K562 (cell line): ENCODE data around the gene RUNDC3A. TPM values are rescaled to one million over a fixed set of nuclear protein-coding genes. Genes with fewer than 3 reads are reported as not detected.
A peak's percentile ranks its signal among the peaks of the same experiment; 100 is the strongest.

Experiments used
- CBFA2T2 ChIP-seq: fragments of 450-650 bp; conservative IDR thresholded peaks from 2 replicates; pipeline ENCODE4 v1.6.1; 2017; ENCODE audit warnings: mild to moderate bottlenecking
- DACH1 ChIP-seq: fragments of 450-650 bp; IDR thresholded peaks from 2 replicates; pipeline ENCODE4 v1.6.1; 2018; ENCODE audit not compliant: partially characterized antibody
- GABPB2 ChIP-seq: fragments of 250-450 bp; sonication (Bioruptor Pico); conservative IDR thresholded peaks from 2 replicates; pipeline ENCODE4 v1.5.1; 2021; ENCODE audit warnings: mild to moderate bottlenecking
- NCOA2 ChIP-seq, 2 experiments: fragments of 450-650 bp; IDR thresholded peaks; 2 replicates each; pipeline ENCODE4 v1.6.1; 2018; ENCODE audit warnings: mild to moderate bottlenecking in 2 of 2, moderate library complexity in 1 of 2; ENCODE audit not compliant: partially characterized antibody in 2 of 2
- RBM25 ChIP-seq: fragments of 200-400 bp; formaldehyde crosslinking; IDR thresholded peaks from 2 replicates; pipeline ENCODE4 v1.6.1; 2018; ENCODE audit warnings: low read length, low read depth, moderate library complexity; ENCODE audit not compliant: severe bottlenecking
- SIN3B ChIP-seq: fragments of 450-650 bp; IDR thresholded peaks from 2 replicates; pipeline ENCODE4 v1.6.1; 2017; ENCODE audit warnings: low read depth, mild to moderate bottlenecking, moderate library complexity
- TSC22D4 ChIP-seq: fragments of 450-650 bp; IDR thresholded peaks from 2 replicates; pipeline ENCODE4 v1.6.1; 2016; ENCODE audit warnings: missing genetic modification characterization, missing biosample characterization, control low read depth
- ZNF24 ChIP-seq: fragments of 450-650 bp; IDR thresholded peaks from 2 replicates; pipeline ENCODE4 v1.6.1; 2016
- ZNF75A ChIP-seq: fragments of 450-650 bp; formaldehyde crosslinking; IDR thresholded peaks from 2 replicates; pipeline ENCODE4 v1.4.0; 2020; ENCODE audit warnings: mild to moderate bottlenecking
- polyA plus RNA-seq, 8 experiments: library from polyadenylated mRNA; depleted of rRNA in 4 of 8; stranded (reverse) in 5 of 8; unstranded in 3 of 8; fragments of >200 nt; fragmentation: Nextera tagmentation in 2 of 8; fragmentation: Illumina TruSeq in 1 of 8; extraction: Ambion mirVana in 2 of 8; extraction: Trizol in 1 of 8; gene quantifications; 2 replicates each; pipeline versions ENCODE4 v1.2.1 to v1.2.3, GENCODE V29; 2011 to 2014; ENCODE audit warnings: inconsistent platforms in 1 of 8, missing spikeins in 1 of 8
- total RNA-seq, 7 experiments: library from RNA; depleted of rRNA in 6 of 7; stranded (reverse); fragments of >200 nt in 6 of 7; fragmentation: Illumina TruSeq in 2 of 7; extraction: Trizol in 2 of 7; gene quantifications; 2 replicates each; pipeline versions ENCODE4 v1.2.1 to v1.2.3, GENCODE V29; 2011 to 2021; ENCODE audit warnings: low replicate concordance in 1 of 7
- TF ChIP-seq, protein P1 (sequence below), 2 experiments: fragments of 450-650 bp; conservative IDR thresholded peaks; 2 replicates each; pipeline ENCODE4 v1.6.1; 2017; ENCODE audit warnings: mild to moderate bottlenecking in 2 of 2, moderate library complexity in 2 of 2
- TF ChIP-seq, protein P2 (sequence below): fragments of 450-650 bp; formaldehyde crosslinking; IDR thresholded peaks from 2 replicates; pipeline ENCODE4 v1.4.0; 2022; ENCODE audit warnings: missing genetic modification characterization
- TF ChIP-seq, protein P3 (sequence below), 2 experiments: fragments of 200-800 bp in 1 of 2; sonication (Bioruptor generic) in 1 of 2; sonication (generic) in 1 of 2; formaldehyde crosslinking in 1 of 2; IDR thresholded peaks in 1 of 2; conservative IDR thresholded peaks in 1 of 2; 2 replicates each; pipeline versions ENCODE4 v1.5.0 to v1.6.1; 2016 to 2020; ENCODE audit warnings: missing compliant biosample characterization in 1 of 2, missing genetic modification characterization in 1 of 2, missing genetic modification reagents in 1 of 2
- TF ChIP-seq, protein P4 (sequence below): fragments of 450-650 bp; IDR thresholded peaks from 2 replicates; pipeline ENCODE4 v1.6.1; 2016; ENCODE audit warnings: low read depth

The RUNDC3A gene
- total and polyA plus RNA-seq, 9 of the 15 experiments (the other 6 are each of a cell fraction or from before 2014, with no cell fraction given), result not detected

DNA sequence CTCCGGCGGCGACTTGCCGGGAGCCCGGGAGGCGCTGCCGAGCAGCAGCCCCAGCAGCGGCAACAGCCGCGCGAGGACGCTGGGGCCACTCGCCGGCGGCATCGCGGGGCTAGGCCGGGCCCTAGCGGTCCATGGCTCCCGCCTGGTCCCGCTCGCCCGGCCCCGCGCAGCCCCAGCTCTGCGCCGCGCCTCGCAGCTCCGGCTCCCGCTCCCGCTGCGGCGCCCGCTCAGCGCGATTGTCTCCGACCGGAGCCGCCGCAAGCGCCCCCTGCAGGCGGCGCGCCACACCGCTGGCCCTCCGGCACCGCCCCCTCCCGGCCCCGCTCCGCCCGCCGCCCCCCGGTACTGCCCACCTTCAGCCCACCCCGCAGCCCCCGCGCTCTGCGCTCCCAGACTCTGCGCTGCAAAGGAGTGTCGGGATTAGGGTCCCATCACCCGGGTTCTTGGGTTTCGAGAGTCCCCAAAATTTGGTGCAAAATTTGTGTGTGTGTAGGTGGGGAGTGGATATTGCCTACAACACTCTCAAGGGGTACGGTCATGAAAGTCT is 55.3 kb downstream of the RUNDC3A start, which contains the start of gene FAM171A2 (continued):
- TF ChIP-seq, protein P1, sequence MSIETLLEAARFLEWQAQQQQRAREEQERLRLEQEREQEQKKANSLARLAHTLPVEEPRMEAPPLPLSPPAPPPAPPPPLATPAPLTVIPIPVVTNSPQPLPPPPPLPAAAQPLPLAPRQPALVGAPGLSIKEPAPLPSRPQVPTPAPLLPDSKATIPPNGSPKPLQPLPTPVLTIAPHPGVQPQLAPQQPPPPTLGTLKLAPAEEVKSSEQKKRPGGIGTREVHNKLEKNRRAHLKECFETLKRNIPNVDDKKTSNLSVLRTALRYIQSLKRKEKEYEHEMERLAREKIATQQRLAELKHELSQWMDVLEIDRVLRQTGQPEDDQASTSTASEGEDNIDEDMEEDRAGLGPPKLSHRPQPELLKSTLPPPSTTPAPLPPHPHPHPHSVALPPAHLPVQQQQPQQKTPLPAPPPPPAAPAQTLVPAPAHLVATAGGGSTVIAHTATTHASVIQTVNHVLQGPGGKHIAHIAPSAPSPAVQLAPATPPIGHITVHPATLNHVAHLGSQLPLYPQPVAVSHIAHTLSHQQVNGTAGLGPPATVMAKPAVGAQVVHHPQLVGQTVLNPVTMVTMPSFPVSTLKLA (conservative IDR thresholded peaks at IDR 0.05), result no peak
- TF ChIP-seq, protein P2, sequence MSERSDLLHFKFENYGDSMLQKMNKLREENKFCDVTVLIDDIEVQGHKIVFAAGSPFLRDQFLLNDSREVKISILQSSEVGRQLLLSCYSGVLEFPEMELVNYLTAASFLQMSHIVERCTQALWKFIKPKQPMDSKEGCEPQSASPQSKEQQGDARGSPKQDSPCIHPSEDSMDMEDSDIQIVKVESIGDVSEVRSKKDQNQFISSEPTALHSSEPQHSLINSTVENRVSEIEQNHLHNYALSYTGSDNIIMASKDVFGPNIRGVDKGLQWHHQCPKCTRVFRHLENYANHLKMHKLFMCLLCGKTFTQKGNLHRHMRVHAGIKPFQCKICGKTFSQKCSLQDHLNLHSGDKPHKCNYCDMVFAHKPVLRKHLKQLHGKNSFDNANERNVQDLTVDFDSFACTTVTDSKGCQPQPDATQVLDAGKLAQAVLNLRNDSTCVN (CRISPR knock-in tag), result no peak
- TF ChIP-seq NCOA2 (IDR thresholded peaks at IDR 0.05; ENCODE audit: partially characterized antibody in 2 of 2), result no peak
- TF ChIP-seq TSC22D4 (tag), result no peak
- TF ChIP-seq, protein P3, sequence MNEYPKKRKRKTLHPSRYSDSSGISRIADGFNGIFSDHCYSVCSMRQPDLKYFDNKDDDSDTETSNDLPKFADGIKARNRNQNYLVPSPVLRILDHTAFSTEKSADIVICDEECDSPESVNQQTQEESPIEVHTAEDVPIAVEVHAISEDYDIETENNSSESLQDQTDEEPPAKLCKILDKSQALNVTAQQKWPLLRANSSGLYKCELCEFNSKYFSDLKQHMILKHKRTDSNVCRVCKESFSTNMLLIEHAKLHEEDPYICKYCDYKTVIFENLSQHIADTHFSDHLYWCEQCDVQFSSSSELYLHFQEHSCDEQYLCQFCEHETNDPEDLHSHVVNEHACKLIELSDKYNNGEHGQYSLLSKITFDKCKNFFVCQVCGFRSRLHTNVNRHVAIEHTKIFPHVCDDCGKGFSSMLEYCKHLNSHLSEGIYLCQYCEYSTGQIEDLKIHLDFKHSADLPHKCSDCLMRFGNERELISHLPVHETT (CRISPR knock-in tag; conservative IDR thresholded peaks at IDR 0.05 in 1 of 2, IDR thresholded peaks at IDR 0.05 in 1 of 2), result 0 out of 4 replicates have a peak, but pooled peaks of 1 of the 2 experiments have one; percentile 28
- no peak for TF ChIP-seq ZNF75A (CRISPR knock-in tag)
- no peak for TF ChIP-seq ZNF24
- TF ChIP-seq RBM25, result no peak
- TF ChIP-seq, protein P4, sequence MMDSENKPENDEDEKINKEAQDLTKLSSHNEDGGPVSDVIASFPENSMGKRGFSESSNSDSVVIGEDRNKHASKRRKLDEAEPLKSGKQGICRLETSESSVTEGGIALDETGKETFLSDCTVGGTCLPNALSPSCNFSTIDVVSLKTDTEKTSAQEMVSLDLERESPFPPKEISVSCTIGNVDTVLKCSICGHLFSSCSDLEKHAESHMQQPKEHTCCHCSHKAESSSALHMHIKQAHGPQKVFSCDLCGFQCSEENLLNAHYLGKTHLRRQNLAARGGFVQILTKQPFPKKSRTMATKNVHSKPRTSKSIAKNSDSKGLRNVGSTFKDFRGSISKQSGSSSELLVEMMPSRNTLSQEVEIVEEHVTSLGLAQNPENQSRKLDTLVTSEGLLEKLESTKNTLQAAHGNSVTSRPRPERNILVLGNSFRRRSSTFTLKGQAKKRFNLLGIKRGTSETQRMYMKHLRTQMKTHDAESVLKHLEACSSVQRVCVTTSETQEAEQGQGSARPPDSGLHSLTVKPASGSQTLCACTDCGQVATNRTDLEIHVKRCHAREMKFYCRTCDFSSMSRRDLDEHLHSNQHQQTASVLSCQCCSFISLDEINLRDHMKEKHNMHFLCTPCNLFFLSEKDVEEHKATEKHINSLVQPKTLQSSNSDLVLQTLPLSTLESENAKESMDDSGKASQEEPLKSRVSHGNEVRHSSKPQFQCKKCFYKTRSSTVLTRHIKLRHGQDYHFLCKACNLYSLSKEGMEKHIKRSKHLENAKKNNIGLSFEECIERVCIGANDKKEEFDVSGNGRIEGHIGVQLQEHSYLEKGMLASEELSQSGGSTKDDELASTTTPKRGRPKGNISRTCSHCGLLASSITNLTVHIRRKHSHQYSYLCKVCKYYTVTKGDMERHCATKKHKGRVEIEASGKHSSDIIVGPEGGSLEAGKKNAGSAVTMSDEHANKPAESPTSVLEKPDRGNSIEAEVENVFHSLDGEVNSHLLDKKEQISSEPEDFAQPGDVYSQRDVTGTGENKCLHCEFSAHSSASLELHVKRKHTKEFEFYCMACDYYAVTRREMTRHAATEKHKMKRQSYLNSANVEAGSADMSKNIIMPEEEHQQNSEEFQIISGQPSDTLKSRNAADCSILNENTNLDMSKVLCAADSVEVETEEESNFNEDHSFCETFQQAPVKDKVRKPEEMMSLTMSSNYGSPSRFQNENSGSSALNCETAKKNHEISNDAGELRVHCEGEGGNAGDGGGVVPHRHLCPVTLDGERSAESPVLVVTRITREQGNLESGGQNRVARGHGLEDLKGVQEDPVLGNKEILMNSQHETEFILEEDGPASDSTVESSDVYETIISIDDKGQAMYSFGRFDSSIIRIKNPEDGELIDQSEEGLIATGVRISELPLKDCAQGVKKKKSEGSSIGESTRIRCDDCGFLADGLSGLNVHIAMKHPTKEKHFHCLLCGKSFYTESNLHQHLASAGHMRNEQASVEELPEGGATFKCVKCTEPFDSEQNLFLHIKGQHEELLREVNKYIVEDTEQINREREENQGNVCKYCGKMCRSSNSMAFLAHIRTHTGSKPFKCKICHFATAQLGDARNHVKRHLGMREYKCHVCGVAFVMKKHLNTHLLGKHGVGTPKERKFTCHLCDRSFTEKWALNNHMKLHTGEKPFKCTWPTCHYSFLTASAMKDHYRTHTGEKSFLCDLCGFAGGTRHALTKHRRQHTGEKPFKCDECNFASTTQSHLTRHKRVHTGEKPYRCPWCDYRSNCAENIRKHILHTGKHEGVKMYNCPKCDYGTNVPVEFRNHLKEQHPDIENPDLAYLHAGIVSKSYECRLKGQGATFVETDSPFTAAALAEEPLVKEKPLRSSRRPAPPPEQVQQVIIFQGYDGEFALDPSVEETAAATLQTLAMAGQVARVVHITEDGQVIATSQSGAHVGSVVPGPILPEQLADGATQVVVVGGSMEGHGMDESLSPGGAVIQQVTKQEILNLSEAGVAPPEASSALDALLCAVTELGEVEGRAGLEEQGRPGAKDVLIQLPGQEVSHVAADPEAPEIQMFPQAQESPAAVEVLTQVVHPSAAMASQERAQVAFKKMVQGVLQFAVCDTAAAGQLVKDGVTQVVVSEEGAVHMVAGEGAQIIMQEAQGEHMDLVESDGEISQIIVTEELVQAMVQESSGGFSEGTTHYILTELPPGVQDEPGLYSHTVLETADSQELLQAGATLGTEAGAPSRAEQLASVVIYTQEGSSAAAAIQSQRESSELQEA, result no peak
- TF ChIP-seq CBFA2T2, result no peak
- TF ChIP-seq GABPB2 (CRISPR knock-in tag), result no peak
- TF ChIP-seq DACH1, result no peak
- TF ChIP-seq SIN3B, result peak; percentile 55; the same call in 1 of the 2 replicates
